Endodermal cell (in vitro differentiated cells): Measurements from ENCODE around the gene SLC15A3. TPM values are rescaled to one million over a fixed set of nuclear protein-coding genes. Genes with fewer than 3 reads are reported as not detected.

Experiments used
- DNase-seq: peaks from one replicate; pipeline ENCODE4 v3.0.0-alpha.2; 2017
- H3K27ac ChIP-seq: 2 replicates; pipeline ENCODE4 v1.5.1; 2013; ENCODE audit warnings: mild to moderate bottlenecking, low read depth, low read length, moderate library complexity
- H3K27me3 ChIP-seq: 2 replicates; pipeline ENCODE4 v1.6.1; 2013; ENCODE audit warnings: mild to moderate bottlenecking, low read length, moderate library complexity; ENCODE audit not compliant: insufficient read depth, control insufficient read depth, poor library complexity, severe bottlenecking
- H3K36me3 ChIP-seq: 2 replicates; pipeline ENCODE4 v1.7.0; 2013; ENCODE audit warnings: mild to moderate bottlenecking, low read length, moderate library complexity; ENCODE audit not compliant: control insufficient read depth, insufficient read depth
- H3K4me1 ChIP-seq: one replicate; pipeline ENCODE4 v1.7.0; 2013; ENCODE audit warnings: low read length; ENCODE audit not compliant: control insufficient read depth, insufficient read depth
- H3K4me3 ChIP-seq: 2 replicates; pipeline ENCODE4 v1.5.1; 2013; ENCODE audit warnings: mild to moderate bottlenecking, low read length, moderate library complexity
- H3K9ac ChIP-seq: 2 replicates; pipeline ENCODE4 v1.6.1; 2013; ENCODE audit warnings: mild to moderate bottlenecking, low read length, moderate library complexity; ENCODE audit not compliant: poor library complexity, severe bottlenecking; ENCODE audit errors: extremely low read depth
- H3K9me3 ChIP-seq: 2 replicates; pipeline ENCODE4 v1.6.1; 2013; ENCODE audit warnings: mild to moderate bottlenecking, low read length, moderate library complexity; ENCODE audit not compliant: control insufficient read depth
- H3K27ac Mint-ChIP-seq: 2 replicates; pipeline ENCODE4 v1.8.0; 2020; ENCODE audit warnings: mixed read lengths
- H3K27me3 Mint-ChIP-seq: 2 replicates; pipeline ENCODE4 v1.8.0; 2021; ENCODE audit warnings: mild to moderate bottlenecking, mixed read lengths; ENCODE audit not compliant: insufficient read depth
- H3K36me3 Mint-ChIP-seq: 2 replicates; pipeline ENCODE4 v1.8.0; 2020; ENCODE audit warnings: low read depth, mixed read lengths
- H3K4me1 Mint-ChIP-seq: 2 replicates; pipeline ENCODE4 v1.8.0; 2020; ENCODE audit warnings: mixed read lengths
- H3K4me3 Mint-ChIP-seq: 2 replicates; pipeline ENCODE4 v1.8.0; 2020; ENCODE audit warnings: mild to moderate bottlenecking, moderate library complexity, mixed read lengths
- H3K9me3 Mint-ChIP-seq: 2 replicates; pipeline ENCODE4 v1.8.0; 2020; ENCODE audit warnings: mild to moderate bottlenecking, mixed read lengths
- CTCF ChIP-seq: fragments of 200-600 bp; sonication (generic); conservative IDR thresholded peaks from 2 replicates; pipeline ENCODE4 v1.5.0; 2021; ENCODE audit warnings: antibody characterized with exemption, mild to moderate bottlenecking
- WGBS, 2 experiments: methylation state at CpG; one replicate each; pipeline versions ENCODE4 v1.1.5 to v1.1.7; 2013; ENCODE audit warnings: missing lambda C conversion rate in 2 of 2, mixed read lengths in 1 of 2; ENCODE audit not compliant: insufficient coverage in 1 of 2, insufficient read length in 1 of 2; 5-methylcytosine and 5-hydroxymethylcytosine counted together
- total RNA-seq, 2 donors: library from RNA; stranded (reverse); fragmentation: NEBNext Ultra II Directional in 1 of 2; extraction: Animal tissue kit (Norgen Biotek cat#: 25700) in 1 of 2; gene quantifications; 2 replicates in 1 of 2; 3 replicates in 1 of 2; pipeline ENCODE4 v1.2.1, GENCODE V29; 2021

The SLC15A3 gene
- total RNA-seq, 2 donors from 2014 or later = 1.4 to 1.6 TPM

GRCh38 chr11:60948250-60948649, 3.7 kb downstream of the SLC15A3 start:
- Mint-ChIP-seq H3K9me3 (no peaks in the 10 kb centered on the region), H3K4me1 (no peaks in the 10 kb centered on the region), H3K4me3 (no peak overlapping the region), H3K27ac (no peak overlapping the region), H3K36me3 (no peaks in the 10 kb centered on the region), H3K27me3 (peaks cover 61% of the 10 kb centered on the region)
- no peak overlapping the region for H3K9ac ChIP-seq
- no peak overlapping the region for H3K4me3 ChIP-seq
- WGBS, 2 experiments = 79 to 85% methylated on average over 2 to 5 of the region's 5 CpGs
- peak overlapping the region; percentile 78 for H3K27ac ChIP-seq
- peaks cover 53% of the 10 kb centered on the region for H3K27me3 ChIP-seq
- H3K36me3 ChIP-seq = no peaks in the 10 kb centered on the region
- no peak for TF ChIP-seq CTCF
- DNase-seq = no peak
- no peaks in the 10 kb centered on the region for H3K9me3 ChIP-seq
- H3K4me1 ChIP-seq = no peaks in the 10 kb centered on the region

- TF ChIP-seq CTCF = no peak
- DNase-seq = no peak
- H3K9me3 Mint-ChIP-seq = no peaks in the 10 kb centered on the region
- 0 to 39% methylated on average over 1 to 2 of the region's 2 CpGs for WGBS, 2 experiments
- Histone ChIP-seq H3K4me3 (no peak overlapping the region), H3K4me1 (no peaks in the 10 kb centered on the region), H3K9me3 (no peaks in the 10 kb centered on the region), H3K27ac (peak overlapping the region; percentile 78), H3K27me3 (peaks cover 48% of the 10 kb centered on the region), H3K36me3 (no peaks in the 10 kb centered on the region), H3K9ac (no peak overlapping the region)
- H3K27me3 Mint-ChIP-seq = peaks cover 57% of the 10 kb centered on the region
- H3K4me1 Mint-ChIP-seq = no peaks in the 10 kb centered on the region
- H3K27ac Mint-ChIP-seq = no peak overlapping the region
- no peak overlapping the region for H3K4me3 Mint-ChIP-seq
- no peaks in the 10 kb centered on the region for H3K36me3 Mint-ChIP-seq
These were observed 4.3 kb downstream of the SLC15A3 start for GRCh38 chr11:60947700-60948099.

- Histone ChIP-seq H3K9ac (no peak overlapping the region), H3K4me3 (no peak overlapping the region), H3K27me3 (peaks cover 39% of the 10 kb centered on the region), H3K27ac (no peak overlapping the region), H3K9me3 (no peaks in the 10 kb centered on the region), H3K36me3 (no peaks in the 10 kb centered on the region), H3K4me1 (no peaks in the 10 kb centered on the region)
- no peak overlapping the region for H3K27ac Mint-ChIP-seq
- H3K4me3 Mint-ChIP-seq = no peak overlapping the region
- H3K9me3 Mint-ChIP-seq = no peaks in the 10 kb centered on the region
- WGBS, 2 experiments = 89 to 92% methylated on average over 6 to 13 of the region's 15 CpGs
- TF ChIP-seq CTCF = no peak
- H3K4me1 Mint-ChIP-seq = no peaks in the 10 kb centered on the region
- peaks cover 47% of the 10 kb centered on the region for H3K27me3 Mint-ChIP-seq
- no peak for DNase-seq
- H3K36me3 Mint-ChIP-seq = no peaks in the 10 kb centered on the region
These were observed 5.2 kb downstream of the SLC15A3 start for GRCh38 chr11:60946601-60947264.
